GM19463 (cell line): Measurements from ENCODE around the gene SLC30A2.

Source experiments
- ATAC-seq: cut with Tn5 transposase; IDR thresholded peaks from one replicate; pipeline ENCODE4 v1.9.1; 2021; ENCODE audit warnings: mild to moderate bottlenecking, moderate library complexity; ENCODE audit not compliant: unreplicated experiment

The SLC30A2 gene

DNA sequence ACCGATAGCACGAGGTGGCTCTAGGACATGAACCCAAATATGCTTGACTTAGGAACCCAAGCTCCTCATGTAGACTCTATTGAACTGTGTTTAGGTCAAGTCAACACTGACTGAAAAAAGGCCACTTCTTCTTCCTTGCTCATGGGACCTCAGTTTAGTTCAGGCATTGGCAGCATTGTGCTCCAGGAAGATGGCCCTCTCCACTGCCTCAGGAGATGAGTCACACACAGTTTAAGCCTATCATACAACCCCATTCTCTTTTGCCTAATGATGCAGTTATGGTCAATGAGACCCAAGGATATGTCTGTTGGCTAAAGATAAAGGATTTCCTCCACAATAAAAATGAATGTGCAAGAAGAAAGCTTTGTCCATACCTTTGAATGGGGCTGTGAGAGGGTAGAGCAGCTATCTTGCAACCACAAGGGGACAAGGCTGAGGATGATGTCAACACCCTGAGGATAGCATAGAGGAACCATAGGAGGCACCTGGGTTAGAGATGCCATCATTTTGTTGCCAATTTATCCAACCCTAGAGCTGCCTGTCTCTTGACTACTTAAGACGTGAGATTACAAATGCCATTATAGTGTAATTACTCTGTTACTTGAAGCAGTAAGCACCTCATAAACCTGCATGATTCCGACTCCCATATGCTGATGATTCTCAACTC, 24.5 kb upstream of the SLC30A2 start:
- ATAC-seq, result no peak

DNA sequence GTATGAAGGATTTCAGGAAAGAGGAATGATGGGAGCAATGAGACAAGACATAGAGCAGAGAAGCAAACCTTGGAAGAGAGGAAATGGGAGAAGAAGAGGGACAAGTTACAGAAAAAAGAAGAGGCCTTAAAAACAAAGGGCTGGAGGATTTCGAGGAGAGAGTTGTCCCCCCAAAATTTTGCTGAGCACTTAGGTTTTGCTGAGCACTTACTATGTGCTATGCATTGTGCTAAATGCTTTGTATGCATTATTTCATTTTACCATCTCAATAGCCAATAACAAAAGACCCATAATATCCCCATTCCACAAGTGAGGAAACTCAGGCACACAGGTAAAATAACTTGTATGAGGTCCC, 24.0 kb upstream of the SLC30A2 start:
- ATAC-seq, result no peak

DNA sequence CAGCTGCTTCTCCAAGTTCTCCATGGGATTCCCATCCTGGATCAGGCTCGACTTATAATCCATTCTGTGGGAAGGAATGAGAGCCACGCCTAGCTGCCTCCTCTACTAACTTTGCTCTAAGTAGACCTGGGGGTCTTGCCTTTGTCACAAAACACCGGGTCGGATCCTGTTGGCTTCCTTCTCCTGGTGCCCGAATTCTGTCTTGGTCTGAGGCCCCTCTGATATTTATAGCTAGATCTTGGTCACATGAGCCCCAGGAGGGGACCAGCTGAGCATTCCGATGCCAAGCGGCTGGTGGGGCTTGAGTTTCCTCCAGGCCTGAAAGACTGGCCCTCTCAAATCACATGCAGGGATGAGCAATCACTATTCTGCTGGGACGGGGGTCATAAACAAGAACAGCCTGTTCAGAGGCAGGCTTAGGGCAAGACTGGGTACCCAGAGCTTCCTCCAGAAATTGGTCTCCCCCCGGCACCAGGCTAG, 21.6 kb upstream of the SLC30A2 start, which contains the start of gene TRIM63:
TRIM63 (minus strand) TSS at position 199 of the 480 bp plus-strand sequence; CDS start at position 63, 136 bp downstream.
- ATAC-seq, result no peak

GRCh38 chr1:26066857-26067256, 20.9 kb upstream of the SLC30A2 start:
- ATAC-seq, result no peak

DNA sequence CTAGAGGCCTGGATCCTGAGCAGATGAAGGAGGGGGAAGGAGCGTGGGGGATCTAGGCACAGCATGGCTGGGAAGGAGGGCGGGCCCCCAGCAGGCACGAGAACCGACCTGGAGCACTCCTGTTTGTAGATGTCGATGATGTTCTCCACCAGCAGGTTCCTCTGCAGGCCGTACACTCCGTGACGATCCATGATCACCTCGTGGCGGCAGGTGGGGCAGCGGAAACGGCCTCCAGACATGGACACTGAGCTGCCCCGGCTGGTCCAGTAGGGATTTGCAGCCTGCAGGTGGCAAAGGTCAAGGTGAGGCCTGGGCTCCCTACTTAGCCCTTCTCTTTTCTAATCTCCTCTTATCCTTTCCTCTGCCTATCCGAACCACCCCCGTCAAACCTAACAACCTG, 20.2 kb upstream of the SLC30A2 start:
- ATAC-seq, result no peak

- no peak for ATAC-seq
These were observed 18.6 kb upstream of the SLC30A2 start for GRCh38 chr1:26064553-26064952.

DNA sequence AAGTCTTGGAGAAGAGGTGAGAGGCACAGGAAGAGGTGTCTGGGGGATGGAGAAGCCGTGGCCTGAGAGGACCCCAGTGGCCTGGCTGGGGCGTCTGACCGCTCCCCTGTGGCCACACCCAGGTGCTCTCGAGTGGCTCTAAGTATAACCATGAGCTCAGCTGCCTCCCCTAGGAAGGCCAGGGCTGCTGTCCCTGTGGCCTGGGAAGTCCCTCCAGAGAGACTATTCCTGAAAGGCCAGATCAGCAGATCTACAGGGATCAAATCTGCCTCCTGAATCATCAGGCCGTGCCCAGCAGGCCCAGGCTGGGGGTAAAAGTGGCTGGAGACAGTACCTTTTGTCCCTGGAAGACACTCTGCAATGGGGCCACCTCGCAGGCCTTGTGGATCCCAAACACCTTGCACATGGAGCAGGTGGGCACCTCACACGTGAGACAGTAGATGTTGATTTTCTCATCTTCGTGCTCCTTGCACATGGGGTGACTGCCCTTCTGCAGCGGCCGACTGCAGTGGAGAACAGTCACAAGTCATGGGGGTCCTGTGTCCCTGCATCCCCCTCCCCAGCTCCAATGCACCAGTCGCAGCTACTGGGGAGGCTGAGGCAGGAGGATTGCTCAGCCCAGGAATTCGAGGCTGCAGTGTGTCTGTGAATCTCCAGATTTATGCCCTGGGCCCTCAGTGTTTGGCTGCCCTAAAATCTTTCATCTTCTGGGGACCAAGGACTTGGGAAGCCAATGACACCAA, 15.1 kb upstream of the SLC30A2 start:
- no peak for ATAC-seq

- no peak for ATAC-seq
These were observed 14.0 kb upstream of the SLC30A2 start for GRCh38 chr1:26059906-26060305.

GRCh38 chr1:26058052-26058595, 12.2 kb upstream of the SLC30A2 start:
- no peak for ATAC-seq

GRCh38 chr1:26057189-26057588, 11.3 kb upstream of the SLC30A2 start:
- no peak for ATAC-seq

GRCh38 chr1:26055041-26055440, 9.1 kb upstream of the SLC30A2 start:
- no peak for ATAC-seq

DNA sequence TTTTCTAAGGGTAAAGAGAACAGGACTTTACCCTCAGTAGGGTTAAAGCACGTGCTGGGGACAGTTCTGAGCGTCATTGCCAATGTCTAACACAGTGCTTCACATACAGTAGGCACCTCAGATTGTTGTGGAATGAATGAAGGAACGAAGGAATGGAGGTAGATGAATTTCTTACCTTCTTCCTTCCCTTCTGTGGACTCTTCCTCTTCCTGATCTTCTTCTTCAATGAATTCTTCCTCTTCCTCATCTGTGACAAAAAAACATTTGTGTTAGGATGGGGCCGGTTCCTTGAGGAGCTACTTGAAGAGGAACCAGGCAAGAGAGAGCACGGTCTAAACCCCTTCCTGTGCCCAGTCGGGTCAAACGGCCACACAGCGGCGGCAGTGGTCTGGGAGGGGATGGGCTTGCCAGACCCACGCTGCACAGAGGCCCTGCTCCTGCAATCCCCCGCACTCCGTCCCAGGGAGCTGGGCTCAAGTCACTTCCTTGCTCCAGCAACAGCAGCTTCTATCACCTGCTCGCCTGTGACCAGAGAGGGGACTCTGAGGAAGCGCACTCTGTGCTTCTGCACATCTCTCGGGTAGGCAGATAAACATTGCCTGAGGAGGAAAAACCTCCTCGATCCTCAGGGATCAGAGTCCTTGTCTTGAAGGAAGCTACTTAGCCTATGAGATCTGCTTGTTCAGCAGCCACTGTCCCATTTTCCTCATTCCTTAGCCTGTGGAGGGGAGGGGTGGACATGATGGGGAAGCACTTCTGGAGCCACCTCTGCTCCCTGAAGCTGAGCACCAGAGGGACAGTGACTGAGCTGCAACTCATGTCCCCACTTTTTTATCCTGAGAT, 8.0 kb upstream of the SLC30A2 start:
- no peak for ATAC-seq

- ATAC-seq, result no peak
These were observed 4.3 kb upstream of the SLC30A2 start for GRCh38 chr1:26050248-26050640.

GRCh38 chr1:26049531-26050247, 3.8 kb upstream of the SLC30A2 start:
- ATAC-seq, result no peak

DNA sequence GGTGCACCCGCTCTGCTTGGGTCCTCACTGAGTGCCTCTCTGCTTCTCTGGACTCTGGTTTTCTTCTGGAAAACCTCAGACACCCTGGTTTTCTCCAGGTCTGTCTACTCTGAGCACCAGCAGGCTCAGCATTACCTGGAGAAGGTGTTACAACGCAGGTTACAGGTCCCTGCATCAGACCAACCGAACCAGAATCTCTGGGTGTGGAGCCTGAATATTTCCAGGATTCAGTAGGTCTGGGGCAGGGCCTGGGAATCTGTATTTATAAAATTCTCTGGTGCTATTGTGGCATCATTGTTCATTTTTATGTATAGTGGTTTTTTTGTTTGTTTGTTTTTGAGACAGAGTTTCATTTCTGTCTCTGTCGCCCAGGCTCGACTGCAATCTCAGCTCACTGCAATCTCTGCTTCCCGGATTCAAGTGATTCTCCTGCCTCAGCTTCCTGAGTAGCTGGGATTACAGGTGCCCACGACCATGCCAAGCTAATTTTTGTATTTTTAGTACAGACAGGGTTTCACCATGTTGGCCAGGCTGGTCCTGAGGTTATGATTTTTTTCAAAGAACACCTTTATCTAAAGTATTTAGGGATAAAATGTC, 1.5 kb upstream of the SLC30A2 start:
- no peak for ATAC-seq

- no peak for ATAC-seq
These were observed 553 bp upstream of the SLC30A2 start for GRCh38 chr1:26046246-26047095.

DNA sequence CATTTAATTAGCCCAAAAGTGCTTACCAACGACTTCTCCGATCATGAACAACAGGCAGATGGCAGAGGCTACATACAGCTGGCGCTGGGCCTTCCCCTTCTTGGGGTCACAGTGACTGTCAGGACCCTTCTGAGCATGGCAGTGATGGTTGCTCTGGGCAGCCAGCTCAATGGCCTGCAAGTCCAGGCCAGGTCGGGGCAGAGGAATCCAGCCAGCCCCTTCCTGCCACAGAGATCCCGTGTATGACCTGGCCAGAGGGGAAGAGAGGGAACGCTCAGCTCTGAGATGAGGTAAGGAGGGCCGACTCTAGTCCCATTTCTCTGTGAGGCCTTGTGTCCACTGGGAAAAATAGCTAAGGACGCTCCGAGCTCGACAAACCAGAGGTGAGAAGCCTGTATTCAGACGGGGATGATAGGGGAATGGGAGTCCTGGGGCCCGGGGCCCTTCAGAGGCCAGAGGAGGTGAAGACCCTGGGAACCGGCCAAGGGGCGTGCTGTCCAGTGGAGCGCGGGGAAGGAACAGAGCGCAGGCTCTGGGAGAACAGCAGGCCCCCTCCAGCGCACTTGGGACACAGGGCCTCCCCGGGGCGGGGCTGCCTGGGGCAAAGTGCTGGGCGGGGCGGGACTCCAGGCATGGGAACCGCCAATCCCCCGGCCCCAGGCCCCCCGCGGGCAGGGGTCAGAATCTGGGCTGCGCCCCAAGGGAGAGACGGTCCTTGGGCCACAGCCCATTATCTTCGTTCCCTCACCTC, 772 bp downstream of the SLC30A2 start:
- no peak for ATAC-seq

DNA sequence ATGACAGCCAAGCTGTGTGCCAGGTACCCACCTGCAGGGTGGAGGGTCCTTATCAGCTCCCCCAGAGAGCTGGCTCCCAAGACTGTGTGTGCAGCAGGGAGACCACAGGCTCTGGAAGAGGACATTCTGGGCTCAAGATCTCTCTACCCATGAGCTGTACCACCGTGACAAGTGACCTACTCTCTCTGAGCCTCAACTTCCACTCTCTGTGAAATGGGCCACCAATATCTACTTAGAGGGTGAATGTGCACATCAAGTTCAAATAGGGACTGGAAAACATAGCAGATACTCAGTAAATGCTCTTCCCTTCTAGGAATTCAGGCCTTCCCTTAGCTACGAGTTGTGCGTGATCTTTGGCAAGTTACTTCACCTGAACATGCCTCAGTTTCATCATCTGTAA, 1.5 kb downstream of the SLC30A2 start:
- no peak for ATAC-seq

DNA sequence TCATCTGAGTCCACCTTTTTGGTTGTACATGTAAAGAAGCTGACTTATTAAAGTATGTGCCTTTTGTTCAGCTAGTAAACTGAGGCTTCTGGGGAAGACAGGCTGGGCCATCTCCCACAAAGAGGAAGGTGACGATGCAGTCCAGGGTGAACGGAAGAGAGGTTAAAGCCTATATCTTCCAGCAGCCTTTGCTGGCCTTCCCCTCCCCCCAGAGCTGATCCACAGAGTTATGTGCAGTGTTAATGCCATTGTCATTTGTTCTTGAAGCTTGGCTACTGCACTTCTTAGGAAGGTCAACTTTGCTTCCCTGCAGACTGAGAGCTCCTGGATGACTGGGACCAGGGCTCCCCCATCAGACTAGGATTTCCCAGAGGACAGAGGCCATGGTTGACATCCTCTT, 2.2 kb downstream of the SLC30A2 start:
- no peak for ATAC-seq
